KOPT-K1 (cell line): Measurements from ENCODE around the gene CORO1C.
"Not testable (repeated sequence)": the region's sequence is repeated elsewhere in the genome, so short reads cannot be mapped to it uniquely, and the experiment has no call there.

Source experiments
- H3K27ac ChIP-seq: fragments of 200-600 bp; sonication (generic); 2 replicates; pipeline ENCODE4 v1.5.1; 2016; ENCODE audit warnings: antibody characterized with exemption, mild to moderate bottlenecking, low read depth, low read length; ENCODE audit not compliant: poor library complexity, severe bottlenecking
- H3K36me3 ChIP-seq: fragments of 200-600 bp; sonication (generic); 2 replicates; pipeline ENCODE4 v1.5.1; 2017; ENCODE audit warnings: antibody characterized with exemption, mild to moderate bottlenecking, low read length, moderate library complexity; ENCODE audit not compliant: insufficient read depth
- H3K9me3 ChIP-seq: fragments of 200-600 bp; sonication (generic); 2 replicates; pipeline ENCODE4 v1.5.1; 2017; ENCODE audit warnings: antibody characterized with exemption, low read length, mild to moderate bottlenecking; ENCODE audit not compliant: insufficient read depth, poor library complexity, severe bottlenecking

Gene CORO1C

GRCh38 chr12:108731105-108731865 is at the start of gene CORO1C:
CORO1C (minus strand) TSS chr12:108731518; CDS start chr12:108701318, 30,200 bp downstream.
- H3K36me3 ChIP-seq = no peaks in the 10 kb centered on the region
- H3K27ac ChIP-seq = peak within 1 kb of the TSS; percentile 80
- H3K9me3 ChIP-seq = no peaks in the 10 kb centered on the region

GRCh38 chr12:108779998-108780688 is 48.8 kb upstream of the CORO1C start:
- Histone ChIP-seq H3K9me3 (no peaks in the 10 kb centered on the region), H3K36me3 (peaks cover 3% of the 10 kb centered on the region; the same call in 1 of the 2 replicates), H3K27ac (no peak overlapping the region)

GRCh38 chr12:108778053-108778452 is 46.7 kb upstream of the CORO1C start:
- no peaks in the 10 kb centered on the region for H3K9me3 ChIP-seq
- no peak overlapping the region for H3K27ac ChIP-seq
- H3K36me3 ChIP-seq = no peaks in the 10 kb centered on the region

DNA sequence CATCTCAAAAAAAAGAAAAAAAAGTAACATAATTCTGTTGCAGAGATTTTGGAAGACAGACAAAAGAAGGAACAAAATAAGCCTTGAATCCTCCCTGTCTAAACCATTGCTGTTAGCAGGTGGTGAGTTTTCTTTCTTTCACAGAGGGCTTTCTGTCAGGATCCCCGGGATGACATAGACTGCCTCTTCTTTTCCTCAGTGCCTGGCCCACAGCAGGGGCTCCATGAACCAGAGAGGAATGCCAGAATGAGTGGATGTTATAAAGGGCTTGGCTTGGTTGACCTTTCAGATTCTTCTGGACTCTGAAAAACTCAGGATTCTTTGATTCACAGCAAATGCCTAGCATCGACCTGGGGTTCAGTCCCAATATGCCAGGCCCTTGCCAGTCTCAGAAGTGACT is 45.8 kb upstream of the CORO1C start:
- Histone ChIP-seq H3K36me3 (no peaks in the 10 kb centered on the region), H3K27ac (no peak overlapping the region), H3K9me3 (no peaks in the 10 kb centered on the region)

DNA sequence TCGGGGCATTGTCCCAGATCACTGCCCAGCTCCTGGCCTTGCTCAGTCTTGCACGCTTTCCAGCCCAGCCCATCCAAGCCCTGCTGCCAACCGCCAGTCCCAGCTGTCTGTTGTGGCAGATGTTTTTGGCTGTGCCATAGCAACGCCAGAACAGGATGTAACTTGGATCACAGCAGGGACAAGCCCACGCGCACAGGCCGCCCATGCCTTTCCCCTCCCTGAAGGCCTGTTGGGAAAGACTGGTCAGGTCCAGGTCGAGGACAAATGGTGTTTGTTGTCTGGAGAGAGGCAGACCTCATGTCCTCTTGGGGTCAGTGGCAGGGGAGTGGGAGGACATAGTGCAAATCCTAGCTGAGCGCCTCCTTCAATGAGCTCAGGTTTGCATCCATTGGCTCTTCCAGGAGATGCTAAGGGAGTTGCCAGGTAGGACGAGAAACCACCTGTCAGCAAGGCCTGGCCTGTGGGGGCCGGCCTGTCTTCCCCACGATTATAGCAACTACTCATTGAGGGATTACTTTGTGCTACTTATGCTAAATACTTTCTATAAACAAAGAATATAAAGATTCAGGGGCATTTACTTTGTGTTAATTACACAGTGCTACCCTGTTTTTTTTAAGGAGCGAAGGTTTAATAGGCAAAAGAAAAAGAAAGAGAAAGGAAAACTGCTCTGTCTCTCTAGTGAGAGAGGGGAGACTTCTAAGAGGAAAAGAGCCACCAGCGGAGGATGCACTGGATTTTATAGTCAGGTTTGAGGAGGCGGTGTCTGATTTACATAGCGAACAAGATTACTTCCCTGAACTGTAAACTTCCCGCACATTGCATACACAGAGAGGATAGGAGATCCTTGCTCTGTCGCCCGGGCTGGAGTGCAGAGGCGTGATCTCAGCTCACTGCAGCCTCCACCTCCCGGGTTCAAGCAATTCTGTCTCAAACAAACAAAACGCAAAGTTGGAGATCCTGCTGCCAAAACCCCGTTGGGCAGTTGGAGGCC is 42.8 kb upstream of the CORO1C start:
- Histone ChIP-seq H3K9me3 (no peaks in the 10 kb centered on the region), H3K27ac (no peak overlapping the region), H3K36me3 (no peaks in the 10 kb centered on the region)

DNA sequence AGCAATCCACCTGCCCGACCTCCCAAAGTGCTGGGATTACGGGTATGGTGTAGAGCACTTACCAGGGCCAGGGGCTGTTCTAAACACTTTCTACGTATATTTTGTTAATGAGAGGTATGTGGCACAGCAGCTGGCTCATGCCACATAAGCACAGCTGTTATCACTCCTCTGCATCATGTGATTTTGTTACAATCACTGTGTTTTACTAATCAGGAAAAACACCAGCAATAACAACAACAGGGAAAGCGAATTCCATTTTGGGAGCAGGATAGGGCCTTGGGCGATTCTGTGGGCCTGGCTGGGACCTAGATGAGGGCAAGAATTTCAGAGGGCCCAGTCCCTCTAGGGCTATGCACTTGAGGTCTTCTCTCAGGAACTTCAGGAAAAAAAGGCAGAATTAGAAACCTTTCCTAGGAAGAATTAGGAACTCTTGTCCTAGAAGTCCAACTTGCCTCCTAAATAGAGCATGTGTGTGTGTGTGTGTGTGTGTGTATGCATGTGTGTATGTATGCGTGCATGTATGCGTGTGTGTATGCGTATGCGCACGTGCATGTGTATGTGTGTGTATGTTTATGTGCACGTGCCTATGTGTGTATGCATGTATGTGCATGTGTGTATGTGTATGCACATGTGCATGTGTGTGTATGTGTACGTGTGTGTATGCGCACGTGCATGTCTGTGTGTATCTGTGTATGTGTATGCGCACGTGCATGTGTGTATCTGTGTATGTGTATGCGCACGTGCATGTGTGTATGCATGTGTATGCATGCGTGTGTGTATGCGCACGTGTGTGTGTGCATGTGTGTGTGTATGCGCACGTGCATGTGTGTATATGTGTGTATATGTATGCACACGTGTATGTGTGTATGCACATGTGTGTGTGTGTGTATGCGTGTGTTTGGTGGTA is 41.8 kb upstream of the CORO1C start:
- Histone ChIP-seq H3K27ac (no peak overlapping the region), H3K36me3 (no peaks in the 10 kb centered on the region), H3K9me3 (no peaks in the 10 kb centered on the region)

GRCh38 chr12:108772247-108772646 is 40.9 kb upstream of the CORO1C start:
- Histone ChIP-seq H3K27ac (no peak overlapping the region), H3K9me3 (no peaks in the 10 kb centered on the region), H3K36me3 (no peaks in the 10 kb centered on the region)

DNA sequence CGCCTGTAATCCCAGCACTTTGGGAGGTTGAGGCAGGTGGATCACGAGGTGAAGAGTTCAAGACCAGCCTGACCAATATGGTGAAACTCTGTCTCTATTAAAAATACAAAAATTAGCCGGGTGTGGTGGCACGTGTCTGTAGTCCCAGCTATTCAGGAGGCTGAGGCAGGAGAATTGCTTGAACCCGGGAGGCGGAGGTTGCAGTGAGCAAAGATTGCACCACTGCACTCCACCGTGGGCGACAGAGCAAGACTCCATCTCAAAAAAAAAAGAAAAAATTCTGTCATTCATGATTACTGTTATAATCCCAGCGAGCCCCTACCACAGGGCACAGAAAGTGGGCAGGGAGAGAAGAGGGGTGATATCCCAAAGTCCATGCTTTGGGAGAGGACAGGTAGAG is 40.5 kb upstream of the CORO1C start:
- H3K9me3 ChIP-seq, H3K27ac ChIP-seq: not testable (repeated sequence)

GRCh38 chr12:108770963-108771362 is 39.6 kb upstream of the CORO1C start:
- Histone ChIP-seq H3K27ac (no peak overlapping the region), H3K36me3 (no peaks in the 10 kb centered on the region), H3K9me3 (no peaks in the 10 kb centered on the region)

More for the DNA sequence above, 40.5 kb upstream of the CORO1C start:
- H3K36me3 ChIP-seq = not testable (repeated sequence)

GRCh38 chr12:108770269-108770829 is 39.0 kb upstream of the CORO1C start:
- H3K9me3 ChIP-seq = no peaks in the 10 kb centered on the region
- H3K27ac ChIP-seq = no peak overlapping the region
- H3K36me3 ChIP-seq = no peaks in the 10 kb centered on the region

- Histone ChIP-seq H3K9me3 (no peaks in the 10 kb centered on the region), H3K27ac (no peak overlapping the region), H3K36me3 (no peaks in the 10 kb centered on the region)
Observed at GRCh38 chr12:108768591-108769500, 37.5 kb upstream of the CORO1C start.

DNA sequence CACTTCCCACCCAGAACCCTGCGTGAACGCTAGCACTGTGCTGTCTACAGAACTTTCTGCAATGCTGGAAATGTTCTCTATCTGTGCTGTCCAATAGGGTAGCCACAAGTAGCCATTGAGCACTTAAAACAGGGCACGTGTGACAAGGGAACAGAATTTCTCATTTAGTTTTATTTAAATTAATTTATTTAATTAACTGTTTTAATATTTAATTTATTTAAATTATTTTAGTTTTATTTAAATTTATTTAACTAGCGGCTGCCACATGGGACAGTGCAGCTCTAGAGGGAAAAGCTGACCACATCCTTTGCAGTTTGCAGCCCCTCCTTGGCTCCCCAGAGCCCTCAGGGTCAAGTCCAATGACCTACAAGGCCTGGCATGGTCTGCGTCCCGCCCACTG is 35.0 kb upstream of the CORO1C start:
- H3K9me3 ChIP-seq = no peaks in the 10 kb centered on the region
- no peaks in the 10 kb centered on the region for H3K36me3 ChIP-seq
- H3K27ac ChIP-seq = no peak overlapping the region

GRCh38 chr12:108765289-108765764 is 34.0 kb upstream of the CORO1C start:
- no peaks in the 10 kb centered on the region for H3K9me3 ChIP-seq

More at GRCh38 chr12:108765289-108765764, 34.0 kb upstream of the CORO1C start:
- no peaks in the 10 kb centered on the region for H3K36me3 ChIP-seq
- no peak overlapping the region for H3K27ac ChIP-seq
